OCI-LY7 (cell line): ENCODE measurements around the gene GET4. TPM values are rescaled to one million over a fixed set of nuclear protein-coding genes. Genes with fewer than 3 reads are reported as not detected.

Experiments used
- BruUV-seq: library from RNA; stranded (reverse); fragments of 400-500 nt; replicated peaks from 2 replicates; lab custom pipeline; 2021; lab: Mats Ljungman, UMichigan
- CTCF ChIA-PET: fragments of 300-600 bp; sonication (Branson Sonifier 250); formaldehyde crosslinking; loops from one replicate; lab custom pipeline; 2022; ENCODE audit warnings: antibody characterized with exemption; ENCODE audit not compliant: unreplicated experiment; lab: Charles Lee
- POLR2A ChIA-PET: fragments of 300-600 bp; sonication (Branson Sonifier 250); formaldehyde crosslinking; loops from one replicate; lab custom pipeline; 2022; ENCODE audit warnings: antibody characterized with exemption; lab: Charles Lee
- DNase-seq: peaks from one replicate; pipeline ENCODE4 v3.0.0-alpha.2; 2015; ENCODE audit warnings: low spot score
- H2AFZ ChIP-seq: fragments of 200-600 bp; sonication (generic), shearing (Covaris generic); 2 replicates; pipeline ENCODE4 v1.6.1; 2014; ENCODE audit warnings: mild to moderate bottlenecking, antibody characterized with exemption, low read length, moderate library complexity
- H3K27ac ChIP-seq: fragments of 200-600 bp; sonication (generic); 2 replicates; pipeline ENCODE4 v1.5.1; 2014; ENCODE audit warnings: mixed run types, low read depth, mild to moderate bottlenecking, moderate library complexity, low read length, inconsistent platforms; ENCODE audit not compliant: poor library complexity, severe bottlenecking
- H3K36me3 ChIP-seq: fragments of 200-600 bp; sonication (generic); 2 replicates; pipeline ENCODE4 v1.6.1; 2014; ENCODE audit warnings: mild to moderate bottlenecking, antibody characterized with exemption, low read length, moderate library complexity, mixed read lengths; ENCODE audit not compliant: insufficient read depth
- H3K4me1 ChIP-seq: fragments of 200-600 bp; sonication (generic); 2 replicates; pipeline ENCODE4 v1.5.1; 2014; ENCODE audit warnings: mild to moderate bottlenecking, low read length; ENCODE audit not compliant: insufficient read depth, poor library complexity, severe bottlenecking
- H3K4me2 ChIP-seq: fragments of 200-600 bp; sonication (generic); 2 replicates; pipeline ENCODE4 v1.6.1; 2014; ENCODE audit warnings: mild to moderate bottlenecking, low read length
- H3K4me3 ChIP-seq: fragments of 200-600 bp; sonication (generic); 2 replicates; pipeline ENCODE4 v1.5.1; 2014; ENCODE audit warnings: mild to moderate bottlenecking, low read depth, low read length; ENCODE audit not compliant: poor library complexity, severe bottlenecking
- H3K79me2 ChIP-seq: fragments of 200-600 bp; sonication (generic); 2 replicates; pipeline ENCODE4 v1.6.1; 2016; ENCODE audit warnings: low read depth, mild to moderate bottlenecking, low read length, moderate library complexity, mixed read lengths; ENCODE audit not compliant: insufficient read depth
- H3K9me2 ChIP-seq: fragments of 200-600 bp; sonication (generic); 2 replicates; pipeline ENCODE4 v1.6.1; 2016; ENCODE audit warnings: mild to moderate bottlenecking, low read length, mixed read lengths; ENCODE audit not compliant: insufficient read depth
- H3K9me3 ChIP-seq: fragments of 200-600 bp; sonication (generic); 2 replicates; pipeline ENCODE4 v1.6.1; 2014; ENCODE audit warnings: mild to moderate bottlenecking, mixed run types, low read length, mixed read lengths
- H4K20me1 ChIP-seq: fragments of 200-600 bp; sonication (generic); 2 replicates; pipeline ENCODE4 v1.6.1; 2014; ENCODE audit warnings: mild to moderate bottlenecking, antibody characterized with exemption, low read length, moderate library complexity, mixed read lengths; ENCODE audit not compliant: insufficient read depth
- EZH2phosphoT487 ChIP-seq: fragments of 200-600 bp; sonication (generic); IDR thresholded peaks from 2 replicates; pipeline ENCODE4 v1.6.1; 2018; ENCODE audit warnings: low read depth, borderline replicate concordance, mild to moderate bottlenecking, mixed run types, antibody characterized with exemption, low read length, moderate library complexity, mixed read lengths
- intact Hi-C: fragments of 100-400 bp; cut with micrococcal nuclease; formaldehyde crosslinking; loops from one replicate; pipeline ENCODE4 v1.10.0; 2022; ENCODE audit not compliant: unreplicated experiment
- total RNA-seq, 2 experiments: library from RNA; depleted of rRNA in 1 of 2; stranded (reverse); fragments of >200 nt in 1 of 2; shearing (Covaris generic) in 1 of 2; gene quantifications; 2 replicates each; pipeline ENCODE4 v1.2.3, GENCODE V29; 2014 to 2022
- TF ChIP-seq, protein P1 (sequence below): fragments of 200-600 bp; sonication (generic); conservative IDR thresholded peaks from 2 replicates; pipeline ENCODE4 v1.5.1; 2014; ENCODE audit warnings: mild to moderate bottlenecking, antibody characterized with exemption, low read length, moderate library complexity, mixed read lengths

GET4 gene
- total RNA-seq, 2 experiments from 2014 or later, result 46.3 to 54.5 TPM

DNA sequence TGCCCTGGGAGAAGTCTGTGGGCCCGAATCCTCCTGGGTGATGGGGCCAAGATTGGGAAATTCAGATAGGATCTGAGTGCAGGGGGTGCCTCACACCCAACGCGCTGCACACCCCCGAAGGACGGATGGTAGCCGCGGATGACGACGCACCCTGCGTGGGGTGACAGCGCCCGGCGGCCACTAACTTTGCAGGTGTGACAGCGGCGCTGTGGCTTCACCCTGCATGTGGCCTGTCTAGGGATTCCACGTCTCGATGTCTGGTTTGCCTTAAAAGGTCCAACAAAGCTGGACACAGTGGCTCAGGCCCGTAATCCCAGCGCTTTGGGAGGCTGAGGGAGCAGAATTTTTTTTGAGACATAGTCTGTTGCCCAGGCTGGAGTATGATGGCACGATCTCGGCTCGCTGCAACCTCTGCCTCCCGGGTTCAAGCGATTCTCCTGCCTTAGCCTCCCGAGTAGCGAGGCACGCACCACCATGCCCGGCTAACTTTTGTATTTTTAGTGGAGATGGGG is 59.6 kb downstream of the GET4 start:
- intact Hi-C loops, result no loop called here
- POLR2A ChIA-PET, result no interaction called here
- no peak for DNase-seq

DNA sequence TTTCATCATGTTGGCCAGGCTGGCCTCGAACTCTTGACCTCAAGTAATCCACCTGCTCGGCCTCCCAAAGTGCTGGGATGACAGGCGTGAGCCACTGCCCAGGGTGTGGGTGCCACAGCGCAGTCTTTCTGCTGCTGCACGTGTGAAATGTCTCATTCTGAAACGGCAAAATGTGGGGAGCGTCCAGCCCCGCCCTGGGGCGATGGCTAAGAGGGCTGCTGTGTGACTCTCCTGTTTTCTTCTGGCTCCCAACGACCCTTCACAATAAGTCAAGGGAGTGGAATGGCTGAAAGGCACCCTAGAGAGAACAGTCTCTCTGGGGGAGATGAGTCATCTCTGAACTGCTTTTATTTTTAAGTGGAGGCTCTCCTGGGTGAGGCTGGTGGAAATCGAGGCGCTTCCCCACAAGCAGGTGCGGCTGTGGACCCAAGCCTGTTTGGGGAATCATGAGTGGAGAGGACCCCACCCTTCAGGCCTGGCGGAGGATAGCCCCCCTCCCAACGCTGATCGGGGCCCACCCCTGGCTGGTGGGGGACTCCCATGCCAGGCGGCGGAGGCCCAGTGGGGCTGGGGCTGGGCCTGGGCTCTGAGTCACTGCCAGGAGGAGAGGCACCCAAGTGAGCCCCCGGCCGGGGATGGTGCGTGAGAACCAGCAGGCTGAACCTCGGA is 60.2 kb downstream of the GET4 start:
- no peak for TF ChIP-seq EZH2phosphoT487
- TF ChIP-seq, protein P1, sequence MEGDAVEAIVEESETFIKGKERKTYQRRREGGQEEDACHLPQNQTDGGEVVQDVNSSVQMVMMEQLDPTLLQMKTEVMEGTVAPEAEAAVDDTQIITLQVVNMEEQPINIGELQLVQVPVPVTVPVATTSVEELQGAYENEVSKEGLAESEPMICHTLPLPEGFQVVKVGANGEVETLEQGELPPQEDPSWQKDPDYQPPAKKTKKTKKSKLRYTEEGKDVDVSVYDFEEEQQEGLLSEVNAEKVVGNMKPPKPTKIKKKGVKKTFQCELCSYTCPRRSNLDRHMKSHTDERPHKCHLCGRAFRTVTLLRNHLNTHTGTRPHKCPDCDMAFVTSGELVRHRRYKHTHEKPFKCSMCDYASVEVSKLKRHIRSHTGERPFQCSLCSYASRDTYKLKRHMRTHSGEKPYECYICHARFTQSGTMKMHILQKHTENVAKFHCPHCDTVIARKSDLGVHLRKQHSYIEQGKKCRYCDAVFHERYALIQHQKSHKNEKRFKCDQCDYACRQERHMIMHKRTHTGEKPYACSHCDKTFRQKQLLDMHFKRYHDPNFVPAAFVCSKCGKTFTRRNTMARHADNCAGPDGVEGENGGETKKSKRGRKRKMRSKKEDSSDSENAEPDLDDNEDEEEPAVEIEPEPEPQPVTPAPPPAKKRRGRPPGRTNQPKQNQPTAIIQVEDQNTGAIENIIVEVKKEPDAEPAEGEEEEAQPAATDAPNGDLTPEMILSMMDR, result no peak
- ChIA-PET CTCF (no interaction called here), POLR2A (no interaction called here)
- Histone ChIP-seq H3K4me2 (no peak overlapping the region), H3K4me3 (no peak overlapping the region), H3K79me2 (no peaks in the 10 kb centered on the region), H3K27ac (no peak overlapping the region), H3K4me1 (no peaks in the 10 kb centered on the region), H4K20me1 (no peaks in the 10 kb centered on the region), H3K9me2 (no peaks in the 10 kb centered on the region), H3K36me3 (no peaks in the 10 kb centered on the region), H3K9me3 (peaks cover 13% of the 10 kb centered on the region), H2AFZ (no peak overlapping the region)
- intact Hi-C loops, result no loop called here
- no peak for DNase-seq
- no TSS peak for BruUV-seq

More for the DNA sequence above, 59.6 kb downstream of the GET4 start:
- peaks cover 8% of the 10 kb centered on the region for H3K9me3 ChIP-seq
- no peaks in the 10 kb centered on the region for H4K20me1 ChIP-seq
- H3K9me2 ChIP-seq, result no peaks in the 10 kb centered on the region
- TF ChIP-seq EZH2phosphoT487, result no peak
- TF ChIP-seq, protein P1, result no peak
- no peak overlapping the region for H2AFZ ChIP-seq
- H3K4me2 ChIP-seq, result no peak overlapping the region
- BruUV-seq, result no TSS peak
- no peaks in the 10 kb centered on the region for H3K79me2 ChIP-seq
- H3K36me3 ChIP-seq, result no peaks in the 10 kb centered on the region
- no peak overlapping the region for H3K4me3 ChIP-seq
- H3K27ac ChIP-seq, result no peak overlapping the region
- H3K4me1 ChIP-seq, result no peaks in the 10 kb centered on the region
- CTCF ChIA-PET, result no interaction called here

DNA sequence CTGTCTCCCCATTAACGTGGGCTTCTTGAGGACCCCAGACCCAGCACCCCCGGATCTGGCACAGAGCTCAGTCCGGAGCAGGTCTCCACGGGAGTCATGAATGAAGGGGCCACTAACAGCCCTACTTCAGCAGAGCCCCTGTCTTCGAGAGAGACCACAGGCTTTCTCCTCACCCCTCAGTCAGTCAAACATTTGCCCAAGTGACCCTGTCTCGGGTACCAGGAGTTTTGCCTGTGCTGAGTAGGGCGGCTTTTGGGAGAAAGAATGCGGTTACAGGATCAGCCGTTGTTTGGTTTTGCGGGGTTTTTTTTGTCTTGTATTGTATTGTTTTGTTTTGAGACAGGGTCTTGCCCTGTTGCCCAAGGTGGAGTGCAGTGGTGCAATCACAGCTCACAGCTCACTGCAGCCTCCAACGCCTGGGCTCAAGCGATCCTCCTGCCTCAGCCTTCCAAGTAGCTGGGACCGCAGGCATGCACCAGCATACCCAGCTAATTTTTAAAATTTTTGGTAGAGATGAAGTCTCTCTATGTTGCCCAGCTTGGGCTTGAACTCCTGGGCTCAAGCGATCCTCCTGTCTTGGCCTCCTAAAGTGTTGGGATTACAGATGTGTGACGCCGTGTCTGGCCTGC is 61.6 kb downstream of the GET4 start:
- Histone ChIP-seq H2AFZ (no peak overlapping the region), H3K9me3 (peaks cover 15% of the 10 kb centered on the region), H3K9me2 (no peaks in the 10 kb centered on the region), H3K4me2 (no peak overlapping the region), H3K27ac (no peak overlapping the region), H3K4me1 (no peaks in the 10 kb centered on the region), H3K79me2 (no peaks in the 10 kb centered on the region), H3K4me3 (no peak overlapping the region), H3K36me3 (no peaks in the 10 kb centered on the region), H4K20me1 (no peaks in the 10 kb centered on the region)
- intact Hi-C loops, result no loop called here
- POLR2A ChIA-PET, result no interaction called here
- no peak for DNase-seq
- CTCF ChIA-PET, result no interaction called here
- no peak for TF ChIP-seq EZH2phosphoT487
- TF ChIP-seq, protein P1, result no peak
- no TSS peak for BruUV-seq
